Prostate gland (tissue), 2 donors: ENCODE measurements around the gene SLAIN1. TPM values are rescaled to one million over a fixed set of nuclear protein-coding genes. Genes with fewer than 3 reads are reported as not detected.

Experiments used
- DNase-seq: peaks from one replicate; pipeline ENCODE4 v3.0.0-alpha.2; 2019; ENCODE audit warnings: low spot score
- H3K27ac ChIP-seq, 2 donors: fragments of 200-600 bp; sonication (generic); 2 replicates each; pipeline ENCODE4 v1.5.1; 2017 to 2019
- H3K27me3 ChIP-seq: fragments of 200-600 bp; sonication (generic); replicated peaks from 2 replicates; pipeline ENCODE4 v1.5.1; 2019; ENCODE audit not compliant: insufficient read depth
- H3K36me3 ChIP-seq, 2 donors: fragments of 200-600 bp; sonication (generic); 1 replicate in 1 of 2; 2 replicates in 1 of 2; pipeline versions ENCODE4 v1.5.1 to v1.8.1; 2017 to 2019
- H3K4me1 ChIP-seq: fragments of 200-600 bp; sonication (generic); replicated peaks from 2 replicates; pipeline ENCODE4 v1.5.1; 2019
- H3K4me3 ChIP-seq, 2 donors: fragments of 200-600 bp; sonication (generic); 2 replicates each; pipeline ENCODE4 v1.5.1; 2017 to 2019
- H3K9me3 ChIP-seq: fragments of 200-600 bp; sonication (generic); 2 replicates; pipeline ENCODE4 v1.5.1; 2017
- CTCF ChIP-seq, 4 experiments: fragments of 200-600 bp in 2 of 4; fragments of 450-650 bp in 2 of 4; sonication (generic) in 2 of 4; IDR thresholded peaks; 1 replicate in 3 of 4; 2 replicates in 1 of 4; pipeline ENCODE4 v1.5.1; 2016 to 2019; ENCODE audit warnings: antibody characterized with exemption in 4 of 4, mild to moderate bottlenecking in 2 of 4, moderate library complexity in 2 of 4
- POLR2A ChIP-seq: fragments of 450-650 bp; IDR thresholded peaks from one replicate; pipeline ENCODE4 v1.6.1; 2016; ENCODE audit warnings: antibody characterized with exemption, mild to moderate bottlenecking
- POLR2AphosphoS5 ChIP-seq: sonication (generic); formaldehyde crosslinking; IDR thresholded peaks from one replicate; pipeline ENCODE4 v1.6.1; 2017; ENCODE audit warnings: antibody characterized with exemption
- WGBS: methylation state at CpG from one replicate; pipeline ENCODE4 v1.1.5; 2018; 5-methylcytosine and 5-hydroxymethylcytosine counted together
- intact Hi-C: fragments of 100-400 bp; cut with DNase I; formaldehyde crosslinking; loops from one replicate; pipeline ENCODE4 v1.14.2; 2022
- microRNA-seq: library from miRNA; unstranded; fragments of <30 nt; microRNA quantifications from one replicate; pipeline ENCODE4, GENCODE V29; 2016
- small RNA-seq, 2 donors: library from RNA; depleted of rRNA; stranded (forward); fragments of <200 nt; gene quantifications; one replicate each; pipeline ENCODE3, GENCODE V24; 2016
- total RNA-seq, 2 donors: library from RNA; depleted of rRNA; stranded (reverse); fragments of >200 nt; gene quantifications; one replicate each; pipeline ENCODE4 v1.1.0, GENCODE V29; 2016

The SLAIN1 gene
- total RNA-seq, 2 donors from 2014 or later = 9.6 to 132 TPM

- intact Hi-C loops = no loop called here
- Histone ChIP-seq H3K27me3 (no peaks in the 10 kb centered on the region), H3K9me3 (no peaks in the 10 kb centered on the region), H3K36me3 (no peaks in the 10 kb centered on the region), H3K4me1 (no peaks in the 10 kb centered on the region), H3K4me3 (no peak overlapping the region), H3K27ac (no peak overlapping the region)
- TF ChIP-seq POLR2AphosphoS5 (no peak), POLR2A (no peak), CTCF (IDR thresholded peaks at IDR 0.05) (peak in 1 of 4 experiments; percentile 26)
- DNase-seq = no peak
- WGBS = 40% methylated on average over 2 of the region's 2 CpGs
Observed at GRCh38 chr13:77810430-77810829, 112.9 kb downstream of the SLAIN1 start.

GRCh38 chr13:77810878-77811277 is 113.4 kb downstream of the SLAIN1 start:
- DNase-seq = no peak
- Histone ChIP-seq H3K4me1 (no peaks in the 10 kb centered on the region), H3K9me3 (no peaks in the 10 kb centered on the region), H3K36me3 (no peaks in the 10 kb centered on the region), H3K4me3 (no peak overlapping the region), H3K27ac (no peak overlapping the region), H3K27me3 (no peaks in the 10 kb centered on the region)
- intact Hi-C loops = no loop called here
- no peak for TF ChIP-seq POLR2A
- WGBS = 21% methylated on average over 3 of the region's 3 CpGs

- WGBS = 40% methylated on average over 2 of the region's 2 CpGs
- intact Hi-C loops = no loop called here
- no peak for DNase-seq
Observed at GRCh38 chr13:77811381-77811780, 113.9 kb downstream of the SLAIN1 start.

GRCh38 chr13:77811981-77812380 is 114.5 kb downstream of the SLAIN1 start:
- no peak for DNase-seq
- Histone ChIP-seq H3K4me1 (no peaks in the 10 kb centered on the region), H3K27ac (no peak overlapping the region), H3K27me3 (no peaks in the 10 kb centered on the region), H3K9me3 (no peaks in the 10 kb centered on the region), H3K36me3 (no peaks in the 10 kb centered on the region), H3K4me3 (no peak overlapping the region)
- TF ChIP-seq POLR2AphosphoS5 (no peak), CTCF (IDR thresholded peaks at IDR 0.05) (no peak), POLR2A (no peak)
- intact Hi-C loops = no loop called here

More at GRCh38 chr13:77811381-77811780, 113.9 kb downstream of the SLAIN1 start:
- no peaks in the 10 kb centered on the region for H3K4me1 ChIP-seq
- no peak overlapping the region for H3K4me3 ChIP-seq
- no peaks in the 10 kb centered on the region for H3K27me3 ChIP-seq
- no peaks in the 10 kb centered on the region for H3K9me3 ChIP-seq
- H3K36me3 ChIP-seq = no peaks in the 10 kb centered on the region
- H3K27ac ChIP-seq = no peak overlapping the region
- TF ChIP-seq POLR2AphosphoS5 = no peak
- TF ChIP-seq POLR2A = no peak
- no peak for TF ChIP-seq CTCF (IDR thresholded peaks at IDR 0.05)

Small RNA genes lying within 50 kb of the gene (microRNA-seq; reads per million reads assigned to microRNA genes)
- gene MIR3665 = not detected

Small RNA genes lying within 50 kb of the gene (small RNA-seq; reads per million reads assigned to genes)
- gene MIR3665 = 0 reads per million in 2 donors
- gene SPTLC1P5 = 0 reads per million in 2 donors

Other genes starting within 250 kb of the SLAIN1 start
- gene SCEL, start 162.0 kb upstream of the SLAIN1 start, total RNA-seq = 1 to 10 TPM in 1 of 2 donors, under 1 TPM in 1; 0.09 to 2.3 TPM
- gene EDNRB, start 221.1 kb downstream of the SLAIN1 start, total RNA-seq = 10 to 100 TPM; 14.8 to 18.9 TPM